ENCODE results near the gene HELZ2. TPM values are rescaled to one million over a fixed set of nuclear protein-coding genes. Genes with fewer than 3 reads are reported as not detected.

HELZ2 gene
- total RNA-seq, 1 donor from 2014 or later: 31.4 TPM

GRCh38 chr20:63548542-63548941 is 25.5 kb downstream of the HELZ2 start:
- intact Hi-C loops (cut with DNase I): no loop called here
- H3K4me3 ChIP-seq: no peak overlapping the region
- no peak overlapping the region for H3K27ac ChIP-seq
- DNase-seq (ENCODE audit: extremely low spot score in 2 of 2): no peak
- peaks cover 5% of the 10 kb centered on the region for H3K27me3 ChIP-seq
- no peaks in the 10 kb centered on the region for H3K36me3 ChIP-seq
- H3K9me3 ChIP-seq: no peaks in the 10 kb centered on the region
- peaks cover 13% of the 10 kb centered on the region for H3K4me1 ChIP-seq
- no peak for TF ChIP-seq POLR2A (IDR thresholded peaks at IDR 0.05)
- no peak for TF ChIP-seq POLR2AphosphoS5 (IDR thresholded peaks at IDR 0.05; ENCODE audit: insufficient read depth in 1 of 2, low read depth in 1 of 2)
- TF ChIP-seq, protein P1, sequence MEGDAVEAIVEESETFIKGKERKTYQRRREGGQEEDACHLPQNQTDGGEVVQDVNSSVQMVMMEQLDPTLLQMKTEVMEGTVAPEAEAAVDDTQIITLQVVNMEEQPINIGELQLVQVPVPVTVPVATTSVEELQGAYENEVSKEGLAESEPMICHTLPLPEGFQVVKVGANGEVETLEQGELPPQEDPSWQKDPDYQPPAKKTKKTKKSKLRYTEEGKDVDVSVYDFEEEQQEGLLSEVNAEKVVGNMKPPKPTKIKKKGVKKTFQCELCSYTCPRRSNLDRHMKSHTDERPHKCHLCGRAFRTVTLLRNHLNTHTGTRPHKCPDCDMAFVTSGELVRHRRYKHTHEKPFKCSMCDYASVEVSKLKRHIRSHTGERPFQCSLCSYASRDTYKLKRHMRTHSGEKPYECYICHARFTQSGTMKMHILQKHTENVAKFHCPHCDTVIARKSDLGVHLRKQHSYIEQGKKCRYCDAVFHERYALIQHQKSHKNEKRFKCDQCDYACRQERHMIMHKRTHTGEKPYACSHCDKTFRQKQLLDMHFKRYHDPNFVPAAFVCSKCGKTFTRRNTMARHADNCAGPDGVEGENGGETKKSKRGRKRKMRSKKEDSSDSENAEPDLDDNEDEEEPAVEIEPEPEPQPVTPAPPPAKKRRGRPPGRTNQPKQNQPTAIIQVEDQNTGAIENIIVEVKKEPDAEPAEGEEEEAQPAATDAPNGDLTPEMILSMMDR (IDR thresholded peaks at IDR 0.05): no peak

GRCh38 chr20:63547725-63548480 is 26.1 kb downstream of the HELZ2 start, which contains the start of gene SRMS:
TSS of gene SRMS (minus strand) at chr20:63547749. CDS start at chr20:63547463, 286 bp downstream.
- DNase-seq (ENCODE audit: extremely low spot score in 2 of 2): no peak
- Histone ChIP-seq H3K36me3 (no peaks in the 10 kb centered on the region), H3K4me1 (peaks cover 6% of the 10 kb centered on the region), H3K9me3 (no peaks in the 10 kb centered on the region), H3K27me3 (peaks cover 5% of the 10 kb centered on the region), H3K27ac (no peak within 1 kb of the TSS), H3K4me3 (no peak within 1 kb of the TSS)
- intact Hi-C loops (cut with DNase I): no loop called here
- TF ChIP-seq POLR2AphosphoS5 (IDR thresholded peaks at IDR 0.05; ENCODE audit: insufficient read depth in 1 of 2, low read depth in 1 of 2): no peak
- TF ChIP-seq, protein P1 (IDR thresholded peaks at IDR 0.05): no peak
- no peak for TF ChIP-seq POLR2A (IDR thresholded peaks at IDR 0.05)

GRCh38 chr20:63546956-63547724 is 26.9 kb downstream of the HELZ2 start:
- no peaks in the 10 kb centered on the region for H3K9me3 ChIP-seq
- intact Hi-C loops (cut with DNase I): no loop called here
- no peaks in the 10 kb centered on the region for H3K4me1 ChIP-seq
- H3K27me3 ChIP-seq: peaks cover 5% of the 10 kb centered on the region
- no peak overlapping the region for H3K4me3 ChIP-seq
- no peak overlapping the region for H3K27ac ChIP-seq
- TF ChIP-seq, protein P1 (IDR thresholded peaks at IDR 0.05): no peak
- TF ChIP-seq POLR2A (IDR thresholded peaks at IDR 0.05) (no peak), POLR2AphosphoS5 (IDR thresholded peaks at IDR 0.05; ENCODE audit: insufficient read depth in 1 of 2, low read depth in 1 of 2) (no peak)
- no peak for DNase-seq (ENCODE audit: extremely low spot score in 2 of 2)
- H3K36me3 ChIP-seq: no peaks in the 10 kb centered on the region

DNA sequence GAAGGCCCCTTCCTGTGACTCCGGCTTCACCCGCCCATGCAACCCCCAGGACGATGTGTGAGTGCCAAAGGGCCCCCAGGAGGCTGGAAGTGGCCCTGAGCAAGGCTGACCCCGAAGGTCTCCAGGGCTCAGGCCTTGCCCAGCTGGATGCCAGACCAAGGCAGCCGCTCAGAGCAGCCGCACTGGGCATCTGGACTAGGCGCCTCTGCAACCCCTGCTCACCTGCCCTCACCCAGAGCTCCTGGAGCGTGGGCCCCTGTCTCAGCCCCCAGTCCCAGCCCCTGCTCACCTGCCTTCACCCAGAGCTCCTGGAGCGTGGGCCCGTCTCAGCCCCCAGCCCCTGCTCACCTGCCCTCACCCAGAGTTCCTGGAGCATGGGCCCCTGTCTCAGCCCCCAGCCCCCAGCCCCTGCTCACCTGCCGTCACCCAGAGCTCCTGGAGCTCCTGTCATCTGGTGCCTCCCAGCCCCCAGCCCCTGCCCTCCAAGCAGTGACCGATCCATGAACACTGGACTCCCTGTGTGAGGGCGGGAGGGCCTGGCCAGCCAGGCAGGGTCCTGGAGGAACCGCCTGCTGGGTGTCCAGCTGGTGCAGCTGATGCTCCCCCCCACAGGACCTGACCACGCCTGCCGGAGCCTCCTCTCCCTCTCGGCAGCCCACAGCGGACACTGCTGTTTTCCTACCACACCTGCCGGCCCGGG is 27.6 kb downstream of the HELZ2 start:
- DNase-seq (ENCODE audit: extremely low spot score in 2 of 2): no peak
- Histone ChIP-seq H3K27me3 (peaks cover 5% of the 10 kb centered on the region), H3K4me3 (no peak overlapping the region), H3K36me3 (no peaks in the 10 kb centered on the region), H3K27ac (no peak overlapping the region), H3K4me1 (no peaks in the 10 kb centered on the region), H3K9me3 (no peaks in the 10 kb centered on the region)
- intact Hi-C loops (cut with DNase I): no loop called here
- TF ChIP-seq POLR2AphosphoS5 (IDR thresholded peaks at IDR 0.05; ENCODE audit: insufficient read depth in 1 of 2, low read depth in 1 of 2) (no peak), POLR2A (IDR thresholded peaks at IDR 0.05) (no peak)
- TF ChIP-seq, protein P1 (IDR thresholded peaks at IDR 0.05): no peak

Data from vagina (tissue), 2 donors.